GM19240 (cell line): ENCODE results near the gene LPCAT3.

Source experiments
- DNase-seq: peaks from one replicate; pipeline ENCODE4 v3.0.0; 2011; ENCODE audit warnings: low spot score; ENCODE audit not compliant: insufficient read length

The LPCAT3 gene

GRCh38 chr12:6965026-6965661 is 53.1 kb downstream of the LPCAT3 start:
- DNase-seq = peak; percentile 73

GRCh38 chr12:6964605-6965025 is 53.7 kb downstream of the LPCAT3 start:
- DNase-seq = no peak

- no peak for DNase-seq
These were observed 54.4 kb downstream of the LPCAT3 start for GRCh38 chr12:6963791-6964413.

- no peak for DNase-seq
These were observed 55.1 kb downstream of the LPCAT3 start for GRCh38 chr12:6963016-6963731.

GRCh38 chr12:6962285-6963015 is 55.8 kb downstream of the LPCAT3 start:
- DNase-seq = no peak

- no peak for DNase-seq
These were observed 56.5 kb downstream of the LPCAT3 start for GRCh38 chr12:6961695-6962284.

GRCh38 chr12:6961278-6961694 is 57.0 kb downstream of the LPCAT3 start:
- DNase-seq = no peak

- DNase-seq = no peak
These were observed 57.5 kb downstream of the LPCAT3 start for GRCh38 chr12:6960593-6961277.

- no peak for DNase-seq
These were observed 58.3 kb downstream of the LPCAT3 start for GRCh38 chr12:6959805-6960592.

- DNase-seq = peak; percentile 56
These were observed 59.0 kb downstream of the LPCAT3 start for GRCh38 chr12:6959058-6959804.

GRCh38 chr12:6958609-6959057 is 59.6 kb downstream of the LPCAT3 start:
- no peak for DNase-seq

GRCh38 chr12:6957741-6958608 is 60.3 kb downstream of the LPCAT3 start:
- DNase-seq = no peak

- DNase-seq = no peak
These were observed 61.0 kb downstream of the LPCAT3 start for GRCh38 chr12:6957151-6957701.

GRCh38 chr12:6956021-6956727 is 62.1 kb downstream of the LPCAT3 start:
- DNase-seq = no peak

- no peak for DNase-seq
These were observed 62.9 kb downstream of the LPCAT3 start for GRCh38 chr12:6955108-6956020.
